ENCODE results near the gene GAB4.

The GAB4 gene

GRCh38 chr22:16965560-16965959 is 42.5 kb downstream of the GAB4 start:
- H3K4me3 ChIP-seq (ENCODE audit: low read length) = no peak overlapping the region
- no peak for TF ChIP-seq CTCF (conservative IDR thresholded peaks at IDR 0.05; ENCODE audit: low read depth, low read length)
- no peak for DNase-seq (ENCODE audit: low read depth)

- no peak for DNase-seq (ENCODE audit: low read depth)
- H3K4me3 ChIP-seq (ENCODE audit: low read length) = no peak overlapping the region
- TF ChIP-seq CTCF (conservative IDR thresholded peaks at IDR 0.05; ENCODE audit: low read depth, low read length) = no peak
Observed at GRCh38 chr22:16965083-16965482, 42.9 kb downstream of the GAB4 start.

GRCh38 chr22:16964366-16964765 is 43.7 kb downstream of the GAB4 start:
- DNase-seq (ENCODE audit: low read depth) = no peak
- TF ChIP-seq CTCF (conservative IDR thresholded peaks at IDR 0.05; ENCODE audit: low read depth, low read length) = no peak
- H3K4me3 ChIP-seq (ENCODE audit: low read length) = no peak overlapping the region

GRCh38 chr22:16963189-16963945 is 44.7 kb downstream of the GAB4 start:
- no peak for DNase-seq (ENCODE audit: low read depth)
- H3K4me3 ChIP-seq (ENCODE audit: low read length) = no peak overlapping the region
- no peak for TF ChIP-seq CTCF (conservative IDR thresholded peaks at IDR 0.05; ENCODE audit: low read depth, low read length)

- DNase-seq (ENCODE audit: low read depth) = no peak
- no peak for TF ChIP-seq CTCF (conservative IDR thresholded peaks at IDR 0.05; ENCODE audit: low read depth, low read length)
- no peak overlapping the region for H3K4me3 ChIP-seq (ENCODE audit: low read length)
Observed at GRCh38 chr22:16962501-16962900, 45.5 kb downstream of the GAB4 start.

GRCh38 chr22:16961477-16962186 is 46.4 kb downstream of the GAB4 start:
- DNase-seq (ENCODE audit: low read depth) = no peak
- no peak overlapping the region for H3K4me3 ChIP-seq (ENCODE audit: low read length)
- TF ChIP-seq CTCF (conservative IDR thresholded peaks at IDR 0.05; ENCODE audit: low read depth, low read length) = no peak

- no peak for TF ChIP-seq CTCF (conservative IDR thresholded peaks at IDR 0.05; ENCODE audit: low read depth, low read length)
Observed at GRCh38 chr22:16960884-16961249, 47.2 kb downstream of the GAB4 start.

More at GRCh38 chr22:16960884-16961249, 47.2 kb downstream of the GAB4 start:
- no peak overlapping the region for H3K4me3 ChIP-seq (ENCODE audit: low read length)
- no peak for DNase-seq (ENCODE audit: low read depth)

Data from retinal pigment epithelial cell (primary cell).